ENCODE results near the gene EXT2.

EXT2 gene

GRCh38 chr11:44162004-44162403 is 66.5 kb downstream of the EXT2 start:
- no peak for DNase-seq (ENCODE audit: extremely low read depth in 1 of 2, low read depth in 1 of 2)

- DNase-seq (ENCODE audit: extremely low read depth in 1 of 2, low read depth in 1 of 2) = no peak
Measured at GRCh38 chr11:44162662-44163061, 67.2 kb downstream of the EXT2 start.

GRCh38 chr11:44165432-44165831 is 70.0 kb downstream of the EXT2 start:
- no peak for DNase-seq (ENCODE audit: extremely low read depth in 1 of 2, low read depth in 1 of 2)

- no peak for DNase-seq (ENCODE audit: extremely low read depth in 1 of 2, low read depth in 1 of 2)
Measured at GRCh38 chr11:44167046-44167445, 71.6 kb downstream of the EXT2 start.

- DNase-seq (ENCODE audit: extremely low read depth in 1 of 2, low read depth in 1 of 2) = no peak
Measured at GRCh38 chr11:44171518-44171917, 76.0 kb downstream of the EXT2 start.

- DNase-seq (ENCODE audit: extremely low read depth in 1 of 2, low read depth in 1 of 2) = no peak
Measured at GRCh38 chr11:44172966-44173365, 77.5 kb downstream of the EXT2 start.

- no peak for DNase-seq (ENCODE audit: extremely low read depth in 1 of 2, low read depth in 1 of 2)
Measured at GRCh38 chr11:44174842-44175241, 79.4 kb downstream of the EXT2 start.

GRCh38 chr11:44176546-44177213 is 81.2 kb downstream of the EXT2 start:
- DNase-seq (ENCODE audit: extremely low read depth in 1 of 2, low read depth in 1 of 2) = no peak

- DNase-seq (ENCODE audit: extremely low read depth in 1 of 2, low read depth in 1 of 2) = no peak
Measured at GRCh38 chr11:44177905-44178304, 82.4 kb downstream of the EXT2 start.

- DNase-seq (ENCODE audit: extremely low read depth in 1 of 2, low read depth in 1 of 2) = no peak
Measured at GRCh38 chr11:44178381-44178780, 82.9 kb downstream of the EXT2 start.

GRCh38 chr11:44179173-44179572 is 83.7 kb downstream of the EXT2 start:
- DNase-seq (ENCODE audit: extremely low read depth in 1 of 2, low read depth in 1 of 2) = no peak

GRCh38 chr11:44180107-44180506 is 84.6 kb downstream of the EXT2 start:
- DNase-seq (ENCODE audit: extremely low read depth in 1 of 2, low read depth in 1 of 2) = no peak

GRCh38 chr11:44185522-44185921 is 90.0 kb downstream of the EXT2 start:
- no peak for DNase-seq (ENCODE audit: extremely low read depth in 1 of 2, low read depth in 1 of 2)

- no peak for DNase-seq (ENCODE audit: extremely low read depth in 1 of 2, low read depth in 1 of 2)
Measured at GRCh38 chr11:44186321-44186930, 90.9 kb downstream of the EXT2 start.

GRCh38 chr11:44188643-44189042 is 93.2 kb downstream of the EXT2 start:
- DNase-seq (ENCODE audit: extremely low read depth in 1 of 2, low read depth in 1 of 2) = no peak

- DNase-seq (ENCODE audit: extremely low read depth in 1 of 2, low read depth in 1 of 2) = no peak
Measured at GRCh38 chr11:44189986-44190882, 94.8 kb downstream of the EXT2 start.

- no peak for DNase-seq (ENCODE audit: extremely low read depth in 1 of 2, low read depth in 1 of 2)
Measured at GRCh38 chr11:44190883-44191230, 95.4 kb downstream of the EXT2 start.

GRCh38 chr11:44191322-44192016 is 96.0 kb downstream of the EXT2 start:
- DNase-seq (ENCODE audit: extremely low read depth in 1 of 2, low read depth in 1 of 2) = no peak

- no peak for DNase-seq (ENCODE audit: extremely low read depth in 1 of 2, low read depth in 1 of 2)
Measured at GRCh38 chr11:44192017-44192385, 96.5 kb downstream of the EXT2 start.

GRCh38 chr11:44192462-44193100 is 97.1 kb downstream of the EXT2 start:
- no peak for DNase-seq (ENCODE audit: extremely low read depth in 1 of 2, low read depth in 1 of 2)

- DNase-seq (ENCODE audit: extremely low read depth in 1 of 2, low read depth in 1 of 2) = no peak
Measured at GRCh38 chr11:44193856-44194255, 98.4 kb downstream of the EXT2 start.

Measured in stimulated activated CD8-positive, alpha-beta memory T cell treated with anti-CD3 and anti-CD28 coated beads, Interleukin-7, amount 100 ng/mL, for 48 hours (primary cell).